ENCODE data around the gene STYXL1. TPM values are rescaled to one million over a fixed set of nuclear protein-coding genes. Genes with fewer than 3 reads are reported as not detected.

The STYXL1 gene
- total RNA-seq, 2 donors from 2014 or later: 69.8 to 72.0 TPM

DNA sequence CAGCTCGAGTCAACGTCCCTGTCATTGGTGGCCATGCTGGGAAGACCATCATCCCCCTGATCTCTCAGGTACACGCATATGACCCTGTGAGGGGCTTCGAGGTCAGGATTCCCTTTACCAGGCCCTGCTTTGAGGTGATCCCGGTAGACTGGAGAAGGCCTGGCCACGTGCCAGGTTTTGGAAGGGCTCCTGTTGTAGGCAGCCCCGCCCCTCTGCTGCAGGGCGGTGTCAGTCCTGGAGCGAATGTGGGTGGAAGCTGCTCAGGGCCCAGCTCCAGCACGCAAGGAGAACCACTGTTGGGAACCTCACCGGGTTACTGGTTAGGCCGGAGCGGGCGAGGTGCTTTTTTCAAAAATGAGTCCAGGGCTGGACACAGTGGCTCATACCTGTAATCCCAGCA lies 15.7 kb upstream of the STYXL1 start:
- no peaks in the 10 kb centered on the region for H3K9me3 ChIP-seq (ENCODE audit: control insufficient read depth, low read length)
- no peaks in the 10 kb centered on the region for H3K4me1 Mint-ChIP-seq
- no peak overlapping the region for H3K27ac ChIP-seq (ENCODE audit: low read depth, low read length)
- H3K36me3 ChIP-seq (ENCODE audit: control insufficient read depth, insufficient read depth, low read length): peaks cover 70% of the 10 kb centered on the region
- no peak overlapping the region for H3K4me3 Mint-ChIP-seq
- no peak overlapping the region for H3K4me3 ChIP-seq (ENCODE audit: low read length)
- H3K27ac Mint-ChIP-seq: no peak overlapping the region
- no peaks in the 10 kb centered on the region for H3K4me1 ChIP-seq (ENCODE audit: control insufficient read depth, insufficient read depth, low read length)
- 95 to 96% methylated on average over 12 to 14 of the region's 14 CpGs for whole genome bisulfite sequencing, 2 experiments (ENCODE audit: insufficient coverage in 1 of 2, insufficient read length in 1 of 2)
- no peaks in the 10 kb centered on the region for H3K27me3 Mint-ChIP-seq (ENCODE audit: insufficient read depth)
- H3K27me3 ChIP-seq (ENCODE audit: control insufficient read depth, insufficient read depth, low read length, poor library complexity, severe bottlenecking): no peaks in the 10 kb centered on the region
- no peaks in the 10 kb centered on the region for H3K9me3 Mint-ChIP-seq
- H3K9ac ChIP-seq (ENCODE audit: extremely low read depth, low read length, poor library complexity, severe bottlenecking): no peak overlapping the region
- peaks cover 81% of the 10 kb centered on the region for H3K36me3 Mint-ChIP-seq (ENCODE audit: low read depth)
- TF ChIP-seq, protein P1, sequence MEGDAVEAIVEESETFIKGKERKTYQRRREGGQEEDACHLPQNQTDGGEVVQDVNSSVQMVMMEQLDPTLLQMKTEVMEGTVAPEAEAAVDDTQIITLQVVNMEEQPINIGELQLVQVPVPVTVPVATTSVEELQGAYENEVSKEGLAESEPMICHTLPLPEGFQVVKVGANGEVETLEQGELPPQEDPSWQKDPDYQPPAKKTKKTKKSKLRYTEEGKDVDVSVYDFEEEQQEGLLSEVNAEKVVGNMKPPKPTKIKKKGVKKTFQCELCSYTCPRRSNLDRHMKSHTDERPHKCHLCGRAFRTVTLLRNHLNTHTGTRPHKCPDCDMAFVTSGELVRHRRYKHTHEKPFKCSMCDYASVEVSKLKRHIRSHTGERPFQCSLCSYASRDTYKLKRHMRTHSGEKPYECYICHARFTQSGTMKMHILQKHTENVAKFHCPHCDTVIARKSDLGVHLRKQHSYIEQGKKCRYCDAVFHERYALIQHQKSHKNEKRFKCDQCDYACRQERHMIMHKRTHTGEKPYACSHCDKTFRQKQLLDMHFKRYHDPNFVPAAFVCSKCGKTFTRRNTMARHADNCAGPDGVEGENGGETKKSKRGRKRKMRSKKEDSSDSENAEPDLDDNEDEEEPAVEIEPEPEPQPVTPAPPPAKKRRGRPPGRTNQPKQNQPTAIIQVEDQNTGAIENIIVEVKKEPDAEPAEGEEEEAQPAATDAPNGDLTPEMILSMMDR (conservative IDR thresholded peaks at IDR 0.05): no peak
- DNase-seq: no peak

DNA sequence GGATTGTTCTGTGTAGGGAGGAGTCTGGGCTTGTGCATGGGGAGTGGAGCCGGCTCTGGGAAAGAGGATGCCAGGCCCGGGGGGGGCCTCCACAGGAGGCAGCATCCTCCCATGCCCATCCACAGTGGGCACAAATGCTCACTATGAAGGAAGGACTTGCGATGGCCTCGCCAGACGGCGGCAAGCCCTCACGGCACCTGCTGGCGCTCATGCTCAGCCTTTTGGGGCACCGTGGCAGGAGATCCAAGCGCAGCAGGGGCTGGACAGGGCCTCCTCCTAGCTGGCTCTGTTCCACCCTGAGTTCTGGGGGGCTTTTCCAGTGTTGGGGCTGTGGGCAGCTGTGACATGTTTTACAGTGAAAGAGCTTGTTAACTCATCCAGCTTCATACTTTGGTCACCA lies 15.3 kb upstream of the STYXL1 start:
- no peaks in the 10 kb centered on the region for H3K9me3 ChIP-seq (ENCODE audit: control insufficient read depth, low read length)
- H3K36me3 ChIP-seq (ENCODE audit: control insufficient read depth, insufficient read depth, low read length): peaks cover 75% of the 10 kb centered on the region
- Mint-ChIP-seq H3K27ac (no peak overlapping the region), H3K27me3 (ENCODE audit: insufficient read depth) (no peaks in the 10 kb centered on the region), H3K36me3 (ENCODE audit: low read depth) (peaks cover 84% of the 10 kb centered on the region), H3K4me3 (no peak overlapping the region), H3K9me3 (no peaks in the 10 kb centered on the region), H3K4me1 (no peaks in the 10 kb centered on the region)
- TF ChIP-seq, protein P1 (conservative IDR thresholded peaks at IDR 0.05): no peak
- no peak overlapping the region for H3K9ac ChIP-seq (ENCODE audit: extremely low read depth, low read length, poor library complexity, severe bottlenecking)
- WGBS, 2 experiments (ENCODE audit: insufficient coverage in 1 of 2, insufficient read length in 1 of 2): 90 to 99% methylated on average over 10 of the region's 10 CpGs
- H3K27ac ChIP-seq (ENCODE audit: low read depth, low read length): no peak overlapping the region
- no peaks in the 10 kb centered on the region for H3K27me3 ChIP-seq (ENCODE audit: control insufficient read depth, insufficient read depth, low read length, poor library complexity, severe bottlenecking)
- H3K4me3 ChIP-seq (ENCODE audit: low read length): no peak overlapping the region
- no peak for DNase-seq
- H3K4me1 ChIP-seq (ENCODE audit: control insufficient read depth, insufficient read depth, low read length): no peaks in the 10 kb centered on the region

DNA sequence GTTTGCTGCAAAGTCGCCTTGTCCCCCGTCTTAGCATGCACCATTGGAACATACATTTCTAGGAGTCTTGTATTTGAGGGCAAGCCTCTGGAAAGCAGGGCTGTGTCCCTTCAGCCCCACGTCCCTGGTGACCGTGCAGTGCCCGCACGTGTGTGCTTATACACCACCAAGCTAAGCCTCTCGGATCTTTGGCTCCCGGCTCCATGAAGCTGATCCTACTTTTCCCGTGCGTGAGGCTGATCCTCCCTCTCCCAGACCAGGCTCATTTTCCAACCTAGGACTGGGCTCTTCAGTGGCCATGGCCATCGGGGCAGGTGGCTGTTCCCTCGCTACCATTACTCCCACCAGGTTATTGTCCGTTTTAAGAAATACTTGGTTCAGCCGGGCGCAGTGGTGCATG lies 14.5 kb upstream of the STYXL1 start:
- WGBS, 2 experiments (ENCODE audit: insufficient coverage in 1 of 2, insufficient read length in 1 of 2): 95 to 99% methylated on average over 14 to 15 of the region's 15 CpGs
- Histone ChIP-seq H3K9me3 (ENCODE audit: control insufficient read depth, low read length) (no peaks in the 10 kb centered on the region), H3K36me3 (ENCODE audit: control insufficient read depth, insufficient read depth, low read length) (peaks cover 83% of the 10 kb centered on the region), H3K27ac (ENCODE audit: low read depth, low read length) (no peak overlapping the region), H3K27me3 (ENCODE audit: control insufficient read depth, insufficient read depth, low read length, poor library complexity, severe bottlenecking) (no peaks in the 10 kb centered on the region), H3K4me3 (ENCODE audit: low read length) (no peak overlapping the region), H3K4me1 (ENCODE audit: control insufficient read depth, insufficient read depth, low read length) (no peaks in the 10 kb centered on the region), H3K9ac (ENCODE audit: extremely low read depth, low read length, poor library complexity, severe bottlenecking) (no peak overlapping the region)
- Mint-ChIP-seq H3K4me3 (no peak overlapping the region), H3K4me1 (no peaks in the 10 kb centered on the region), H3K27me3 (ENCODE audit: insufficient read depth) (no peaks in the 10 kb centered on the region), H3K9me3 (no peaks in the 10 kb centered on the region), H3K36me3 (ENCODE audit: low read depth) (peaks cover 87% of the 10 kb centered on the region), H3K27ac (no peak overlapping the region)
- TF ChIP-seq, protein P1 (conservative IDR thresholded peaks at IDR 0.05): no peak
- DNase-seq: no peak
